H9 (cell line): ENCODE data around the gene C10orf120. TPM values are rescaled to one million over a fixed set of nuclear protein-coding genes. Genes with fewer than 3 reads are reported as not detected.

Experiments
- DNase-seq: peaks from one replicate; pipeline ENCODE4 v3.0.0-alpha.2; 2017
- H2AFZ ChIP-seq: one replicate; pipeline ENCODE4 v1.6.1; 2013; ENCODE audit warnings: mild to moderate bottlenecking, low read length, control low read depth, moderate library complexity
- H2AK5ac ChIP-seq: 2 replicates; pipeline ENCODE4 v1.6.1; 2013; ENCODE audit warnings: low read length, control low read depth, mixed read lengths; ENCODE audit not compliant: insufficient read length
- H2BK120ac ChIP-seq: one replicate; pipeline ENCODE4 v1.6.1; 2013; ENCODE audit warnings: low read depth, mild to moderate bottlenecking, low read length, control low read depth, inconsistent platforms; ENCODE audit not compliant: poor library complexity, severe bottlenecking
- H2BK12ac ChIP-seq: 2 replicates; pipeline ENCODE4 v1.6.1; 2013; ENCODE audit warnings: low read length, control low read depth, mixed read lengths, low read depth; ENCODE audit not compliant: insufficient read length
- H2BK15ac ChIP-seq: 2 replicates; pipeline ENCODE4 v1.6.1; 2013; ENCODE audit warnings: low read depth, low read length, control low read depth
- H2BK20ac ChIP-seq: one replicate; pipeline ENCODE4 v1.6.1; 2013; ENCODE audit warnings: low read depth, mild to moderate bottlenecking, low read length, control low read depth, inconsistent platforms; ENCODE audit not compliant: poor library complexity, severe bottlenecking
- H2BK5ac ChIP-seq: 2 replicates; pipeline ENCODE4 v1.6.1; 2013; ENCODE audit warnings: low read length, control low read depth, mixed read lengths; ENCODE audit not compliant: insufficient read length
- H3K14ac ChIP-seq: 2 replicates; pipeline ENCODE4 v1.6.1; 2013; ENCODE audit warnings: low read length, control low read depth; ENCODE audit not compliant: insufficient read depth
- H3K18ac ChIP-seq: 2 replicates; pipeline ENCODE4 v1.6.1; 2013; ENCODE audit warnings: low read depth, mild to moderate bottlenecking, mixed read lengths, low read length, control low read depth; ENCODE audit not compliant: insufficient read length
- H3K23ac ChIP-seq: 2 replicates; pipeline ENCODE4 v1.6.1; 2013; ENCODE audit warnings: low read length, control low read depth, mixed read lengths, low read depth; ENCODE audit not compliant: insufficient read length
- H3K23me2 ChIP-seq: 2 replicates; pipeline ENCODE4 v1.6.1; 2013; ENCODE audit warnings: low read depth, mild to moderate bottlenecking, mixed read lengths, low read length, control low read depth; ENCODE audit not compliant: insufficient read length, poor library complexity, severe bottlenecking
- H3K27ac ChIP-seq: 2 replicates; pipeline ENCODE4 v1.5.1; 2013; ENCODE audit warnings: low read length, control low read depth, mixed read lengths, low read depth; ENCODE audit not compliant: insufficient read length
- H3K27me3 ChIP-seq: 2 replicates; pipeline ENCODE4 v1.6.1; 2013; ENCODE audit warnings: low read length, control low read depth, inconsistent platforms; ENCODE audit not compliant: insufficient read depth
- H3K4ac ChIP-seq: 2 replicates; pipeline ENCODE4 v1.6.1; 2013; ENCODE audit warnings: low read depth, mild to moderate bottlenecking, control low read depth, inconsistent platforms, low read length, moderate library complexity
- H3K4me1 ChIP-seq: 2 replicates; pipeline ENCODE4 v1.6.1; 2013; ENCODE audit warnings: low read length, control low read depth, inconsistent platforms; ENCODE audit not compliant: insufficient read depth
- H3K4me2 ChIP-seq: 2 replicates; pipeline ENCODE4 v1.6.1; 2013; ENCODE audit warnings: low read length, control low read depth, mixed read lengths; ENCODE audit not compliant: insufficient read length, insufficient read depth
- H3K56ac ChIP-seq: 2 replicates; pipeline ENCODE4 v1.6.1; 2013; ENCODE audit warnings: low read depth, mild to moderate bottlenecking, mixed read lengths, low read length, control low read depth; ENCODE audit not compliant: insufficient read length
- H3K79me1 ChIP-seq: 2 replicates; pipeline ENCODE4 v1.6.1; 2013; ENCODE audit warnings: low read depth, mild to moderate bottlenecking, moderate library complexity, low read length, control low read depth, inconsistent platforms; ENCODE audit not compliant: insufficient read depth, poor library complexity, severe bottlenecking
- H3K79me2 ChIP-seq: 2 replicates; pipeline ENCODE4 v1.6.1; 2013; ENCODE audit warnings: low read length, control low read depth, inconsistent platforms; ENCODE audit not compliant: insufficient read depth
- H3K9ac ChIP-seq: 2 replicates; pipeline ENCODE4 v1.6.1; 2013; ENCODE audit warnings: low read length, control low read depth, mixed read lengths; ENCODE audit not compliant: insufficient read length; ENCODE audit errors: extremely low read depth
- H3K9me3 ChIP-seq: one replicate; pipeline ENCODE4 v1.6.1; 2013; ENCODE audit warnings: low read depth, low read length, inconsistent platforms; ENCODE audit not compliant: control insufficient read depth
- H3T11ph ChIP-seq: one replicate; pipeline ENCODE4 v1.6.1; 2013; ENCODE audit warnings: mild to moderate bottlenecking, low read length, control low read depth, inconsistent platforms
- H4K20me1 ChIP-seq: one replicate; pipeline ENCODE4 v1.6.1; 2013; ENCODE audit not compliant: control insufficient read depth, insufficient read length, insufficient read depth
- H4K5ac ChIP-seq: 2 replicates; pipeline ENCODE4 v1.6.1; 2013; ENCODE audit warnings: low read depth, mild to moderate bottlenecking, mixed read lengths, low read length, control low read depth; ENCODE audit not compliant: insufficient read length
- H4K8ac ChIP-seq: replicated peaks from 2 replicates; pipeline ENCODE4 v1.6.1; 2013; ENCODE audit warnings: low read length, control low read depth, mixed read lengths, low read depth; ENCODE audit not compliant: insufficient read length
- H4K91ac ChIP-seq: 2 replicates; pipeline ENCODE4 v1.6.1; 2013; ENCODE audit warnings: low read depth, mild to moderate bottlenecking, moderate library complexity, mixed read lengths, low read length, control low read depth; ENCODE audit not compliant: insufficient read length
- H3K27ac Mint-ChIP-seq, 3 experiments: 2 replicates in 2 of 3; 3 replicates in 1 of 3; pipeline ENCODE4 v1.8.0; 2020 to 2021; ENCODE audit warnings: mixed read lengths in 3 of 3, mild to moderate bottlenecking in 1 of 3, moderate library complexity in 1 of 3
- H3K27me3 Mint-ChIP-seq: 2 replicates; pipeline ENCODE4 v1.8.0; 2021; ENCODE audit warnings: low read depth, mild to moderate bottlenecking, moderate library complexity, mixed read lengths
- H3K36me3 Mint-ChIP-seq, 3 experiments: 2 replicates in 2 of 3; 3 replicates in 1 of 3; pipeline ENCODE4 v1.8.0; 2020 to 2021; ENCODE audit warnings: low read depth in 3 of 3, mixed read lengths in 3 of 3; ENCODE audit not compliant: insufficient read depth in 1 of 3
- H3K4me1 Mint-ChIP-seq, 2 experiments: 2 replicates each; pipeline ENCODE4 v1.8.0; 2020; ENCODE audit warnings: mixed read lengths in 2 of 2
- H3K4me3 Mint-ChIP-seq, 2 experiments: 2 replicates in 1 of 2; 3 replicates in 1 of 2; pipeline ENCODE4 v1.8.0; 2020 to 2021; ENCODE audit warnings: mild to moderate bottlenecking in 2 of 2, mixed read lengths in 2 of 2, moderate library complexity in 1 of 2
- H3K9me3 Mint-ChIP-seq, 2 experiments: 2 replicates in 1 of 2; 3 replicates in 1 of 2; pipeline ENCODE4 v1.8.0; 2020; ENCODE audit warnings: mild to moderate bottlenecking in 2 of 2, mixed read lengths in 2 of 2, moderate library complexity in 1 of 2
- CTCF ChIP-seq: fragments of 200-600 bp; sonication (generic); conservative IDR thresholded peaks from 3 replicates; pipeline ENCODE4 v1.8.0; 2021; ENCODE audit warnings: antibody characterized with exemption, mild to moderate bottlenecking
- WGBS: extraction: QIAGEN DNeasy Blood & Tissue Kit; methylation state at CpG from one replicate; pipeline ENCODE4 v1.1.7; 2013; ENCODE audit warnings: missing lambda C conversion rate, low lambda C conversion rate, mixed read lengths; ENCODE audit not compliant: insufficient read length; ENCODE audit errors: extremely low coverage; 5-methylcytosine and 5-hydroxymethylcytosine counted together
- total RNA-seq: library from RNA; stranded (reverse); gene quantifications from 2 replicates; pipeline ENCODE4 v1.2.1, GENCODE V29; 2021

C10orf120 gene
- total RNA-seq, 1 experiment from 2014 or later, result not detected

GRCh38 chr10:122706467-122706866 lies 6.8 kb upstream of the C10orf120 start:
- no peaks in the 10 kb centered on the region for H3K9me3 Mint-ChIP-seq

More at GRCh38 chr10:122706467-122706866, 6.8 kb upstream of the C10orf120 start:
- H3K4me3 Mint-ChIP-seq, result no peak overlapping the region
- H3K56ac ChIP-seq, result no peak overlapping the region
- no peaks in the 10 kb centered on the region for H3K4me1 ChIP-seq
- no peak overlapping the region for H3T11ph ChIP-seq
- no peaks in the 10 kb centered on the region for H3K27me3 Mint-ChIP-seq
- no peaks in the 10 kb centered on the region for H3K79me1 ChIP-seq
- no peak overlapping the region for H2AFZ ChIP-seq
- no peak overlapping the region for H2AK5ac ChIP-seq
- no peaks in the 10 kb centered on the region for H3K23me2 ChIP-seq
- H2BK15ac ChIP-seq, result no peak overlapping the region
- no peaks in the 10 kb centered on the region for H3K27me3 ChIP-seq
- H4K8ac ChIP-seq, result no peak overlapping the region
- no peak overlapping the region for H3K9ac ChIP-seq
- WGBS, result no CpG with 5 or more reads among the region's 2 CpGs
- no peaks in the 10 kb centered on the region for H3K9me3 ChIP-seq
- no peak overlapping the region for H3K18ac ChIP-seq
- H3K14ac ChIP-seq, result no peak overlapping the region
- H3K36me3 Mint-ChIP-seq, result no peaks in the 10 kb centered on the region
- no peak overlapping the region for H3K23ac ChIP-seq
- no peak overlapping the region for H2BK5ac ChIP-seq
- H3K79me2 ChIP-seq, result no peaks in the 10 kb centered on the region; the same call in 1 of the 2 replicates
- TF ChIP-seq CTCF, result no peak
- no peak for DNase-seq
- no peaks in the 10 kb centered on the region for H4K20me1 ChIP-seq
- no peak overlapping the region for H3K27ac Mint-ChIP-seq
- H3K4ac ChIP-seq, result no peak overlapping the region
- peaks cover 29 to 31% of the 10 kb centered on the region in 2 experiments for H3K4me1 Mint-ChIP-seq
- no peak overlapping the region for H4K91ac ChIP-seq
- H3K27ac ChIP-seq, result no peak overlapping the region
- no peak overlapping the region for H3K4me2 ChIP-seq
- no peak overlapping the region for H4K5ac ChIP-seq
- no peak overlapping the region for H2BK120ac ChIP-seq
- H2BK20ac ChIP-seq, result no peak overlapping the region
- no peak overlapping the region for H2BK12ac ChIP-seq
